ENCODE data around the gene ARNT2. TPM values are rescaled to one million over a fixed set of nuclear protein-coding genes. Genes with fewer than 3 reads are reported as not detected.

Gene ARNT2
- total and polyA plus RNA-seq, 2 of the 13 experiments (the other 11 are each of a cell fraction or from before 2014, with no cell fraction given): 0.69 to 1.7 TPM

DNA sequence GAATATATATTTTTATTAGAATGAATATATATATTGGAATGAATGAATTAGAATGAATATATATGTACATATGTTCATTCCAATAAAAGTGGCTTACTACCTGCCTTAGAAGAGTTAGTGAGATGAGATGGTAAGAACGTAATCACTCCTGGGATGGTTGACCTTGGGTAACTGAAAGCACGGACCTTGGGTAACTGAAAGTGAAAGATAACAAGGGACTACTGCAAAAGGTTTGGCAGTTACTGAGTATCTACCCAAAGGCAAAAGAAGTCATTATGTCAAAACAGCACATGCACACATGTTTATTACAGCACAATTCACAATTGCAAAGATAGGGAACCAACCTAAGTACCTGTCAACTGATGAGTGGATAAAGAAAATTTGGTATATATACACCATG lies 16.5 kb downstream of the ARNT2 start:
- CTCF ChIA-PET (ENCODE audit: low intra/inter-chr PET ratio, low total read pairs): no interaction called here
- H3K27ac ChIP-seq (ENCODE audit: extremely low read length, insufficient read depth, low read length): no peak overlapping the region
- DNase-seq (ENCODE audit: low spot score): no peak
- 47% methylated on average over 2 of the region's 2 CpGs for WGBS (ENCODE audit: low lambda C conversion rate)
- H3K4me1 ChIP-seq (ENCODE audit: insufficient read depth, low read length): no peaks in the 10 kb centered on the region
- H3K27me3 ChIP-seq (ENCODE audit: control insufficient read depth in 1 of 2, insufficient read depth in 2 of 2, low read length in 2 of 2): no peaks in the 10 kb centered on the region
- ATAC-seq: no peak
- H3K36me3 ChIP-seq (replicated peaks in 1 of 2; ENCODE audit: control insufficient read depth in 1 of 2, insufficient read depth in 2 of 2, low read length in 2 of 2): no peaks in the 10 kb centered on the region
- no peak overlapping the region for H3K4me2 ChIP-seq (ENCODE audit: low read depth, low read length)
- no peak overlapping the region for H2AFZ ChIP-seq (ENCODE audit: low read length)
- FAIRE-seq: no peak
- H4K20me1 ChIP-seq (ENCODE audit: insufficient read depth, low read length): no peaks in the 10 kb centered on the region; the same call in 1 of the 2 replicates
- no peak overlapping the region for H3K9ac ChIP-seq (ENCODE audit: insufficient read depth, low read depth, low read length)
- H3K9me3 ChIP-seq (ENCODE audit: low read length): no peaks in the 10 kb centered on the region
- TF ChIP-seq ZMYM2 (CRISPR knock-in tag; IDR thresholded peaks at IDR 0.05) (no peak), ZNF143 (CRISPR knock-in tag; IDR thresholded peaks at IDR 0.05) (no peak), RFXAP (CRISPR knock-in tag; IDR thresholded peaks at IDR 0.05; ENCODE audit: borderline replicate concordance) (no peak), ZC3H13 (CRISPR knock-in tag; IDR thresholded peaks at IDR 0.05) (no peak), NCOA2 (CRISPR knock-in tag; IDR thresholded peaks at IDR 0.05) (no peak), HDAC1 (CRISPR knock-in tag; IDR thresholded peaks at IDR 0.05) (no peak), ZNF274 (CRISPR knock-in tag; IDR thresholded peaks at IDR 0.05) (no peak), ZNF382 (CRISPR knock-in tag; IDR thresholded peaks at IDR 0.05; ENCODE audit: borderline replicate concordance) (no peak), CCAR2 (optimal IDR thresholded peaks at IDR 0.05; ENCODE audit: low read depth, low read length) (no peak), NFIC (IDR thresholded peaks at IDR 0.05; ENCODE audit: low read length) (no peak)
- TF ChIP-seq, protein P1, sequence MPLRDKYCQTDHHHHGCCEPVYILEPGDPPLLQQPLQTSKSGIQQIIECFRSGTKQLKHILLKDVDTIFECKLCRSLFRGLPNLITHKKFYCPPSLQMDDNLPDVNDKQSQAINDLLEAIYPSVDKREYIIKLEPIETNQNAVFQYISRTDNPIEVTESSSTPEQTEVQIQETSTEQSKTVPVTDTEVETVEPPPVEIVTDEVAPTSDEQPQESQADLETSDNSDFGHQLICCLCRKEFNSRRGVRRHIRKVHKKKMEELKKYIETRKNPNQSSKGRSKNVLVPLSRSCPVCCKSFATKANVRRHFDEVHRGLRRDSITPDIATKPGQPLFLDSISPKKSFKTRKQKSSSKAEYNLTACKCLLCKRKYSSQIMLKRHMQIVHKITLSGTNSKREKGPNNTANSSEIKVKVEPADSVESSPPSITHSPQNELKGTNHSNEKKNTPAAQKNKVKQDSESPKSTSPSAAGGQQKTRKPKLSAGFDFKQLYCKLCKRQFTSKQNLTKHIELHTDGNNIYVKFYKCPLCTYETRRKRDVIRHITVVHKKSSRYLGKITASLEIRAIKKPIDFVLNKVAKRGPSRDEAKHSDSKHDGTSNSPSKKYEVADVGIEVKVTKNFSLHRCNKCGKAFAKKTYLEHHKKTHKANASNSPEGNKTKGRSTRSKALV (CRISPR knock-in tag; IDR thresholded peaks at IDR 0.05): no peak
- TF ChIP-seq, protein P2, sequence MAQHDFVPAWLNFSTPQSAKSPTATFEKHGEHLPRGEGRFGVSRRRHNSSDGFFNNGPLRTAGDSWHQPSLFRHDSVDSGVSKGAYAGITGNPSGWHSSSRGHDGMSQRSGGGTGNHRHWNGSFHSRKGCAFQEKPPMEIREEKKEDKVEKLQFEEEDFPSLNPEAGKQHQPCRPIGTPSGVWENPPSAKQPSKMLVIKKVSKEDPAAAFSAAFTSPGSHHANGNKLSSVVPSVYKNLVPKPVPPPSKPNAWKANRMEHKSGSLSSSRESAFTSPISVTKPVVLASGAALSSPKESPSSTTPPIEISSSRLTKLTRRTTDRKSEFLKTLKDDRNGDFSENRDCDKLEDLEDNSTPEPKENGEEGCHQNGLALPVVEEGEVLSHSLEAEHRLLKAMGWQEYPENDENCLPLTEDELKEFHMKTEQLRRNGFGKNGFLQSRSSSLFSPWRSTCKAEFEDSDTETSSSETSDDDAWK (CRISPR knock-in tag; IDR thresholded peaks at IDR 0.05): no peak
- TF ChIP-seq, protein P3, sequence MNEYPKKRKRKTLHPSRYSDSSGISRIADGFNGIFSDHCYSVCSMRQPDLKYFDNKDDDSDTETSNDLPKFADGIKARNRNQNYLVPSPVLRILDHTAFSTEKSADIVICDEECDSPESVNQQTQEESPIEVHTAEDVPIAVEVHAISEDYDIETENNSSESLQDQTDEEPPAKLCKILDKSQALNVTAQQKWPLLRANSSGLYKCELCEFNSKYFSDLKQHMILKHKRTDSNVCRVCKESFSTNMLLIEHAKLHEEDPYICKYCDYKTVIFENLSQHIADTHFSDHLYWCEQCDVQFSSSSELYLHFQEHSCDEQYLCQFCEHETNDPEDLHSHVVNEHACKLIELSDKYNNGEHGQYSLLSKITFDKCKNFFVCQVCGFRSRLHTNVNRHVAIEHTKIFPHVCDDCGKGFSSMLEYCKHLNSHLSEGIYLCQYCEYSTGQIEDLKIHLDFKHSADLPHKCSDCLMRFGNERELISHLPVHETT (CRISPR knock-in tag; conservative IDR thresholded peaks at IDR 0.05): no peak
- no peaks in the 10 kb centered on the region for H3K79me2 ChIP-seq (ENCODE audit: insufficient read depth, low read length)
- in situ Hi-C loops (cut with HindIII; ENCODE audit: extremely low pct_ligation_motif_present, low pct_unique_long_range_greater_than_20kb) (no loop called here), intact Hi-C loops (cut with micrococcal nuclease; ENCODE audit: unreplicated experiment) (no loop called here)
- no TSS peak for BruUV-seq (replicated peaks)
- POLR2A ChIA-PET: no interaction called here
- no peak overlapping the region for H3K4me3 ChIP-seq (replicated peaks in 1 of 3; ENCODE audit: insufficient read depth in 1 of 3, low read depth in 2 of 3, low read length in 3 of 3)

Data from HepG2 (cell line).